ENCODE results near the gene ASTL.
A peak's percentile ranks its signal among the peaks of the same experiment; 100 is the strongest.

Gene ASTL

GRCh38 chr2:96104487-96104861 lies 33.8 kb downstream of the ASTL start:
- DNase-seq (ENCODE audit: low read depth, low spot score) = no peak
- no peak overlapping the region for H3K27ac ChIP-seq

DNA sequence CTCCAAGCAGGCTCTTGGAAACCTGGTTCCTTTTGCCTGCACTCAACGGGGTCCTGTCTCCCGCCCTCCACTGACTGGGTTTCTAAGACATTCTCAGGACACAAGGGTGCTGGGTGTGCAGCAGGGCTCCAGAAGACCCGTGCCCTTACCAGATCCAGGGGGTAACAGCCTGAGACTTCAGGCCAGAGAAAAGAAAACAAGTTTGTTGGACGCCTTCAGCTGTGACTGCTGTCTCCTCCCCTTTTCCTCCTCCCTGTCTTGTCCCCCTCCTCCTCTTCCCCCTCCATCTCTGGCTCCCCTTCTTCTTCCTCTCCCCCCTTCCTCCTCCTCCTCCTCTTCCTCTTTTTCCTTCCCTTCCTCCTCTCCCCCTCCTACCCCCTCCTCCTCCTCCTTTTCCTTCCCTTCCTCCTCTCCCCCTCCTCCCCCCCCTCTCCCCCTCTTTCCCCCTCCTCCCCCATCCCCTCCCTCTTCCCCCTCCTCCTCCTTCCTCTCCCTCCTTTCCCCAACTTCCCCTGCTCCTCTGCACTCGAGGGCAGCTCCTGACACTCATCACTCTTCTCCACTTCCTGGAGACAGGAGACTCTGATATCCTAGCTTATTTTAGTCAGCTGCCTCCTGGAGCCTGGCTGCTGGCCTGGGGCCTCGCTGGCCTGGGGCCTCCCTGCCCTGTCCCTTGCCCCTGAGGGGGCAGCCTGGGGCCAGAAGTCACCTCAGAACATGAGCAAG lies 34.4 kb downstream of the ASTL start:
- DNase-seq (ENCODE audit: low read depth, low spot score) = no peak
- H3K27ac ChIP-seq = no peak overlapping the region

- H3K27ac ChIP-seq = no peak overlapping the region
- no peak for DNase-seq (ENCODE audit: low read depth, low spot score)
Observed at GRCh38 chr2:96103187-96103601, 35.1 kb downstream of the ASTL start.

DNA sequence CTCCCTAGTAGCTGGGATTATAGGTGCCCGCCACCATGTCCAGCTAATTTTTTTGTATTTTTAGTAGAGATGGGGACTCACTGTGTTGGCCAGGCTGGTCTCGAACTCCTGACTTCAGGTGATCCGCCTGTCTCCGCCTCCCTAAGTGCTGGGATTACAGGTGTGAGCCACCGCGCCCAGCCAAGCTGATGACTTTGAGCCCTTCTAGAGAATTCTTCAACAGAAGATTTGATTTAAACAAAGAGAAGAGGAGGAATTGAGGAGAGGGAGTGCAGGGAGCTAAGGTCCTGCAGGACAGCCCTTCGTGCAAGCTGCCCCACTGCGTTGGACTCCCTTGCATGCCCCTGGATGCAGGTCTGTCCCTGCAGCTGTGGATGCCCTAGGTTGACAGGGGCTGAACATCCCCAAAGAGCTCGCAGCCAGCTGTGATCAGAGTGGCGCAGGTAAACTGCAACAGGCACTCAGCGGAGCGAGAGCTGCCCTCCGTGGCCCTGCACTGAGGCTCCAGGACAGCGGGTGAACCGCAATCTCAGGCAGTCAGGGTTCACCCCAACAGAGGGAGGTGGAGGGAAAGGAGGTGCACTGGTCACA lies 35.6 kb downstream of the ASTL start:
- no peak overlapping the region for H3K27ac ChIP-seq
- DNase-seq (ENCODE audit: low read depth, low spot score) = no peak

DNA sequence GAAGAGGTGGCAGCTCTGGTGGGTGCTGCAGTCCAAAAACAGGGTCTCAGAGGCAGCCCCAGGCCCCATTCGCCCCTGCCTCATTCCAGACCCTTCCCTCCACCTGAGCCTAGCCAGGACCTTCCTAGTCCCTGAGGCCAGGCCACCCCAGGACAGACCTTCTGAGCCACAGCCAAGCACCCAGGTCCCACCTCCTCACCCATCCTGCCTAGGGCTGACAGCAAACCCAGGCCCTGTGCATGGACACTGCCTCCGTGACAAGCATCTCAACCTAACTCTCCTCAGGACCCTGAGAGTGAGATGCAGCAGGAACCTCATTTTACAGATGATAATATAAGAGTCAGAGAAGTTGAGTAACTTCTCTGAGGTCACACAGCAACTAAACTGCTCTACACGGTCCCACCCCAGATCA lies 37.4 kb downstream of the ASTL start:
- no peak for DNase-seq (ENCODE audit: low read depth, low spot score)
- H3K27ac ChIP-seq = no peak overlapping the region

GRCh38 chr2:96099861-96100798 lies 38.2 kb downstream of the ASTL start:
- peak; percentile 14 for DNase-seq (ENCODE audit: low read depth, low spot score)
- no peak overlapping the region for H3K27ac ChIP-seq

DNA sequence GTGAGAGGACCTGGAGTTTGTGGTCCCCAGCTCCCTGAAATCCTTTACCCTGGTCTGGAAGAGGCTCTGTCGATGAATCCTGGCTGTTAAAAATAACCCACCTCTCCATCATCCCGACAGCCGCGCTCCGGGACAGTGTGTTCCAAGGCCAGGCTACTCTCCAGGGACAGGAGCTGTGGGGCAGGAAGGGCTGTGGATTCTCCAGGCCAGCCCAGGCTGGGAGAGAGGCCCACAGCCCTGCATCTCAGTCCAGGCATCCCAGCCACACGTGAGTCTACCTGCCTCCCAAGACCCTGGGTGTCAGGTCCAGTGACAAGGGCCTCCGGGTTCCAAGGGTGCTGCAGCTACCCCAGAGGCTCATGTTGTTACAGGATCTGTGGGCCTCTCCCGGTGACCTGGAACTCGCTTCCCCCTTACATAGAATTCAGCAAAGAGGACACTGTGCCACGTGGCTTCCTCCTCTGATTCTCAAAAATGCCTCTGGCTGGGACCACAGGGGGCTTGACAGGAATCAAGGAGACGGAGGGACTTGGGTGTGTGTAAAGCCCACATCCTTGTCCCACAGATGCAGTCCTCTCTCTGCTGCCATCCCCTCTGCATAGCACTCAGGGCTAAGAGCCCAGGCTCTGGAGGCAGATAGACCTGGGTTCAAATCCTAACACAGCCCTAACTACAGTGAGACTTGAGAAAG lies 39.3 kb downstream of the ASTL start:
- H3K27ac ChIP-seq = no peak overlapping the region
- DNase-seq (ENCODE audit: low read depth, low spot score) = no peak

DNA sequence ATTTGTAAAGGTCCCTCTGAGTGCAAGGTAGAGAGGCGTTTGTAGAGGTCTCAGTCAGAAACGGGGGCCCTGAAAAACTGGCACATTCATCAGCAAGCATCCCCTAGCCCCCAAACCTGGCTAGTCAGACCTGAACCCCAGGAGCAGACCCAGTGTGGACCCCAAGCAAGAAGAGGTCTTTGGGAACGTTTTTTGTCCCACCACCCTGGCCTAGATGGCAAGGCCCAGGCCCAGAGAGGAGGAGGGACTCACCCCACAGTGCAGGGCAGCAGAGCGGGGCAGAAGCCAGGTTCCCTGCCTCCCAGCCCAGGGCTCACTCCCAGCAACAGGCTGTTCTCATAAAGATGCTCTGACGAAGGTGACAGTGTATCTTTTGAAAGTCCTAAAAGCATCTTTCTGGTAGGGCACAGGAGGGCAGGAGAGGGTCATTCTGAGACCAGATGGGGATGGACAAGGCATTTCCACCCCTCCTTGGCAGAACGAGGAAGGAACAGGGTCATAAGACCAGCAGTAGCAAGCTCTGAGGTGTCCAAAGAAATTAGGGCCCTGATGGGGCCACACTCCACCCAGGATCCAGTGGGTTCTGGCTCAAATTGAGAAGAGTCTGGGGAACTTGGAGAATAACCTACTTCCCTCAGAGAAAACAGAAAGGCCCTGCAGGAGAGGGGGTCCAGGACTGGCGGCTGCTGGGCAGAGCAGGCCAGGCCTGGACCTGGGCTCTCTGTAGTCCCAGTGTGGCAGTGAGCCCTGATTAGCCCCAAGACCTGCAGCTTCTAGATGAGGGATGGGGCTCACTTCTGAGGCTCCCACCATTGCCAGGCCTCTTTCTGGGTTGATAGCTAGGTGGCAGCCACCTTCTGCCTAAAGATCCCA lies 40.1 kb downstream of the ASTL start:
- no peak overlapping the region for H3K27ac ChIP-seq
- DNase-seq (ENCODE audit: low read depth, low spot score) = no peak

- H3K27ac ChIP-seq = no peak overlapping the region
- DNase-seq (ENCODE audit: low read depth, low spot score) = no peak
Observed at GRCh38 chr2:96097441-96097840, 40.9 kb downstream of the ASTL start.

DNA sequence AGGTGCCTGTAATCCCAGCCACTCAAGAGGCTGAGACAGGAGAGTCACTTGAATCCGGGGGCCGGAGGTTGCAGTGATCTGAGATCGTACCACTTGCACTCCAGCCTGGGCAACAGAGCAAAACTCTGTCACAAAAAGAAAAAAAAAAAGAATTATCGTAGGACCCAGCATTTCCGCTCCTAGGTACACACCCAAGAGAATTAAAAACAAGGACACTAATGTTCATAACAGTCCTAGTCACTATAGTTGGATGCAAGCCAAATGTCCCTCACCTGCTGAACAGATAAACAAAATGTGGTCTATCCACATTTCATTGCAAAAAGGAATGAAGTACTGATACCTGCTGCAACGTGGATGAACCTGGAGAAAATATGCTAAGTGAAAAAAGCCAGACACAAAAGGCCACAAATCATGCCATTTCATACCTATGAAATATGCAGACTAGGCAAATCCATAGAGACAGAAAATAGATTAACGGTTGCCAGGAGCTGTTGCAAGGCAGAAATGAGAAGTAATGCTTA lies 43.1 kb downstream of the ASTL start:
- H3K27ac ChIP-seq = no peak overlapping the region
- no peak for DNase-seq (ENCODE audit: low read depth, low spot score)

DNA sequence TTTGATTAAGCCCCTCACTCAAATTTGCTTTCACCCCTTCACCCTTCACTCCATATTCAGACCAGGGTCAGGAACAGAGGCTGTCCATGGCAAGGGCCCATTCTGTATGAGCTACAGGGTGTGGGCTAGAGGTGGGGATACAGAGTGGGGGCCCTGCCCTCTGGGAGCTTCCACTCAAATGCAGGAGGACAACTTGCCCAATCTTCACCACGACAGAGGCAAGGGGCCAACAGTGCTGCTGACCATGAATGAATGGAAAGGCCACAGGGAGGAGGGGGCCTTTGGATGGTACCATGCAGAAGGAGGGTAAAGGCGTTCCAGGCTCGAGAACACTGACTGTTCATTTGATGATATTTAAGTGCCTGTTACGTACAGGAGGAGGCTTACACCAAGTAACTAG lies 44.8 kb downstream of the ASTL start:
- H3K27ac ChIP-seq = no peak overlapping the region
- no peak for DNase-seq (ENCODE audit: low read depth, low spot score)

DNA sequence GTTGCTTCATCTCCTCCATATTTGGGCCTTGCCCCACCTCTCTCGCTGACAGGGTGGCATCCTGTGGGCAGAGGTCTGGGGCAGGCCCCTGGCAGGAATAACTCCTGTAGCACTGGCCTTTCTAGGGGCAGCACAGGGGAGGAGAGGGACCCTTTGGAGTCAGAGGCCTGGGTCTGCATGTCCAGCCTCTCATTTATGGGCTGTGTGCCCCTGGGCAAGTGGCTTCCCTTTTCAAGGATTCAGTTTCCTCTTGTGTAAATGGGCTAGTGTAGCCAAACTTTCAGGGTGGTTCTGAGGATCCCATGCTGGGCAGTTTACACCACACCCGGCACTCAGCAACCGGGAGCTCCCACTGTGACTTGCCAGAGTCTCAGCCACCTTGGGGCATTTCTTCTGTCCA lies 45.4 kb downstream of the ASTL start:
- no peak overlapping the region for H3K27ac ChIP-seq

GRCh38 chr2:96092573-96092877 lies 45.8 kb downstream of the ASTL start:
- no peak overlapping the region for H3K27ac ChIP-seq
- DNase-seq (ENCODE audit: low read depth, low spot score) = no peak

More for the DNA sequence above, 45.4 kb downstream of the ASTL start:
- DNase-seq (ENCODE audit: low read depth, low spot score) = no peak

DNA sequence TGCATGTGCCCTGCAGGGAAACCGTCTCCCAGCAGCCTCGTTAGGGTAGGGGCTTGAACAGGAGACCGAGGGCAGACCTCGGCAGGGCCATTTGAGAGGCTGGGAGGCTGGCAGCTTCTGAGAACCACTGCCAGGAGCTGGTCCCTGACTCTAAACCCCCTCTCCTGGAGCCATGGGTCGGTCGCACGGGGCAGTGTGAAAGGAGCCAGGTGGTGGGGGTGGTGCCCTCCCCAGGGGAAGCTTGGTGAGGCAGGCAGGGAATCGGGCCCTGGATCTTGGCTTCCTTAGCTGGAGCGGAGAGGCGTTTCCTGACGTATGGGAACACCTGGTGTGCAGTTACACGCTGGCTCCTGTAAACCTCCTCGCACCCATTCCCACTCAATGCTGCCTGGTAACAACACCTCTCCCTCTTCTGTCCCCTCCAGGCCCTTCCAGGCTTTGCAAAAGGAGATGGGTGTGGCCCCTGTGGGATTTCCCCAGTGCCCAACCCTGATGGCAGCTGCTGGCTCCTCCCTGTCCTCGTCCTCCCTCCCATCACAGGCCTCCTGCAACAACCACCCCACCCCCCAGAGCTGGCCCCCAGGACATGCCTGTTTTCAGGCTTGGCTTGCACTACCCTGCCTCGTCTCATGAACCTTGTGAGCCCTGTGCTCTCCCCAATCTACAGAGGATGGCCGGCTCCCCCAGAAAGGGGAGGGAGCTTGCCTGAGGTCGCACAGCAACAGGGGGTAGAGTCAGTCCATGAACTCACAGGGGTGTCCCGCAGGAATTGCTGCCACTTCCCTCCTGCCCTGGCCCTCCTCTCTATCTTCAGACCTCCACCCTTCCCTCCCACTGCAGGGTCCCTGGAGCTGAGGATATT lies 46.4 kb downstream of the ASTL start:
- DNase-seq (ENCODE audit: low read depth, low spot score) = no peak

GRCh38 chr2:96091141-96091710 lies 47.1 kb downstream of the ASTL start:
- H3K27ac ChIP-seq = no peak overlapping the region
- DNase-seq (ENCODE audit: low read depth, low spot score) = no peak

More for the DNA sequence above, 46.4 kb downstream of the ASTL start:
- H3K27ac ChIP-seq = no peak overlapping the region

DNA sequence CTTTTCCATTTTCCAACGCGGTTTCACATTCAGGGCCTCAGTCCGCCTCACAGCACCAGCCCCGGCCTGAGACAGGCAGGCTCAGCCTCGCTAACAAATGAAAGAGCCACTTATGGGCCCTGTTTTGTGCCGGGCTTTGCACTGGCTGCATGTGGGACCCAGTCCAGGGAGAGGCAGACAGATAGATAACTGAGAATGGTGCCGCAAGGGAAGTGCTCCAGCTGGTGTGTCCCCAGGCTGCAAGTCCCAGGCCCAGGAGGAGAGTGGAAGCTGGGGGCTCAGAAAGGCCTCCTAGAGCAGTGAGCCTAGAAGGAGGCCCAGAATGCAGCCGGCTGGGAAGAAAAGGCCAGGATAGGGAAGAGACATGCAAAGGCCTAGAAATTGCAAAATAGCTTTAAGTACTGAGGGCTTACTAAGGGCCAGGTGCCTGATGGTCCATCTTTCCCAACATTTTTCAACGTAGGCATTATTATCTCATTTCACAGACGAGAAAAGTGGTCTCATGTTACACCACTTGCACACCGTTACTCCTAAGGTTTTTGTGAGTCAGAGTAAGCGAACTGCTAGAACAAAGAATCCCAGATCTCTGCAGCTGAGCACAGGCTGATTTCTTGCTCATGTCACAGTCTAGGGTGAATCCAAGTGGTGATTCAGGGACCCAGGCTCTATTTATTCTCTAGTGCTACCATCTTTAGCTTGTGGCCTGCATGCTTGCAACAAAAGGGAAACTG lies 47.9 kb downstream of the ASTL start:
- no peak overlapping the region for H3K27ac ChIP-seq
- no peak for DNase-seq (ENCODE audit: low read depth, low spot score)

DNA sequence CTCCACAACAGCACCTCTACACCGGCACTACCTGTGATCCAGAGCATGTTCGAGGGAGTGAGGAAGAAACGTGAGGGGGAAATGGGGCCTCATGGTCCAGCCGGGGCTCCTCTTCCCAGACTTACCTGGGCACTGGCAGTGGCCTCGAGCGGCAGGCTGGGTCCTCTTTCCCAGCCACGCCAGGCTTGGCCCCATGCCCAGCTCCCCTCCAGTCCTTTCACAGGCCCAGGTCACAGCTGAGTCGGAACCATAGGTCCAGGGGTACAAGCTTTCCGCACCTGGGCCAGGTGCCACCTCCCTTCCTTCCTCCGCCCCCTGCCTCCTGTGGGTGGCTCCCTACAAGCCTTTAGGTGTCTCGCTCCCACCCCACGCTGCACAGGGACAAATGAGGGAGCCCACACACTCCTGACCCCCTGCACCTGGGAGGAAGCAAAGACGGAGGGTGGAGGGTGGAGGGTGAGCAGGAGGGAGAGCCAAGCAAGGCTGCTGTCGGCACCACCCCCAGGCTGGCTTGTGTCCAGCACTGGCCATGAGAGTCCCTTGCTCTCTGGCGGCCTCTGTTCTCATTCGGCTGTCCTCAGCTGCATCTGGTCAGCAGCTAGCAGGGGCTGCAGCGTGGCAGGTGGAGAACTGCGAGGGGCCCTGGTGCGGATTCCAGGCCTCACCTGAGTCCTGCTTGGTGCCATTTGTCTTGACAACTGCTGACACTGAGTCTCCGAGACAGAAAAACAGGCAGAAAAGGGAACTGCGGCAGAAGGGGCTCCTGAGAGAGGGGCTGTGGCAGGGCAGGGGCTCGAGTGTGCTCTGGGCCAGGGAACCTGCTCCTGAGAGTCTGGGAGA lies 48.7 kb downstream of the ASTL start:
- no peak overlapping the region for H3K27ac ChIP-seq
- no peak for DNase-seq (ENCODE audit: low read depth, low spot score)

Measured in epithelial cell of prostate (primary cell).